OCI-LY1 (cell line): Measurements from ENCODE around the gene TRPM5.

ENCODE experiments used
- EZH2 ChIP-seq: fragments of 200-600 bp; sonication (generic), shearing (Covaris generic); IDR thresholded peaks from 2 replicates; pipeline ENCODE4 v1.8.0; 2017; ENCODE audit warnings: borderline replicate concordance, mixed run types, mild to moderate bottlenecking, antibody characterized with exemption, low read length, moderate library complexity, mixed read lengths
- TF ChIP-seq, protein P1 (sequence below): fragments of 200-600 bp; sonication (generic), shearing (Covaris generic); IDR thresholded peaks from 2 replicates; pipeline ENCODE4 v1.5.1; 2017; ENCODE audit warnings: mild to moderate bottlenecking, antibody characterized with exemption, low read length, moderate library complexity, mixed read lengths

DNA sequence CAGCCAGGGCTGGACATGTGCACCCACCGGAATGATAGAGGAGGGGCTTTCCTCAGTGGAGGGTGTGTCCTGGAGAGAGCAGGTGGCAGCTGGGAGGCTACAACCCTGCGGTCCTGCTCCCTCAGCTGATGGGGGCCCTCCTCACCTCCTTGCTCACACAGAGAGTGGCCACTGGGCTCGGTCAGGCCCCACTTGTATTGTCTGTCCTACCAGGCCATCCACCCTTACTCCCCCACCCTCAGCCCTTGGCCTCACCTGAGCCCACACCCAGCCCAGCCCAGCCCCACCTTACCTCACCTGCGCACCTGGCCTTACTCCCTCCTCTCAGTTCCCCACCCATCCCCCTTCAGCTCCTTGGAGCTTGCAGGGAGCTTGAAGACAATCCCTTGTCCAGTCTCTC lies 3.1 kb downstream of the TRPM5 start:
- TF ChIP-seq, protein P1, sequence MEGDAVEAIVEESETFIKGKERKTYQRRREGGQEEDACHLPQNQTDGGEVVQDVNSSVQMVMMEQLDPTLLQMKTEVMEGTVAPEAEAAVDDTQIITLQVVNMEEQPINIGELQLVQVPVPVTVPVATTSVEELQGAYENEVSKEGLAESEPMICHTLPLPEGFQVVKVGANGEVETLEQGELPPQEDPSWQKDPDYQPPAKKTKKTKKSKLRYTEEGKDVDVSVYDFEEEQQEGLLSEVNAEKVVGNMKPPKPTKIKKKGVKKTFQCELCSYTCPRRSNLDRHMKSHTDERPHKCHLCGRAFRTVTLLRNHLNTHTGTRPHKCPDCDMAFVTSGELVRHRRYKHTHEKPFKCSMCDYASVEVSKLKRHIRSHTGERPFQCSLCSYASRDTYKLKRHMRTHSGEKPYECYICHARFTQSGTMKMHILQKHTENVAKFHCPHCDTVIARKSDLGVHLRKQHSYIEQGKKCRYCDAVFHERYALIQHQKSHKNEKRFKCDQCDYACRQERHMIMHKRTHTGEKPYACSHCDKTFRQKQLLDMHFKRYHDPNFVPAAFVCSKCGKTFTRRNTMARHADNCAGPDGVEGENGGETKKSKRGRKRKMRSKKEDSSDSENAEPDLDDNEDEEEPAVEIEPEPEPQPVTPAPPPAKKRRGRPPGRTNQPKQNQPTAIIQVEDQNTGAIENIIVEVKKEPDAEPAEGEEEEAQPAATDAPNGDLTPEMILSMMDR = no peak
- no peak for TF ChIP-seq EZH2
